A549 (cell line): ENCODE data around the gene HCN2. TPM values are rescaled to one million over a fixed set of nuclear protein-coding genes. Genes with fewer than 3 reads are reported as not detected.

Source experiments
- ATAC-seq, 2 experiments: fragments of 200-7000 bp in 1 of 2; fragments of >200 bp in 1 of 2; cut with Nextera tagmentation in 1 of 2; cut with Tn5 transposase in 1 of 2; 3 replicates each; pipeline versions ENCODE4 v1.8.0 to v1.9.1; 2018 to 2020; ENCODE audit warnings: mild to moderate bottlenecking in 1 of 2, moderate library complexity in 1 of 2
- CTCF ChIA-PET: fragments of 300-600 bp; sonication (Branson Sonifier 250); formaldehyde crosslinking; extraction: SDS; loops from one replicate; lab custom pipeline; 2021; ENCODE audit warnings: antibody characterized with exemption, inconsistent platforms; lab: Yijun Ruan, JAX
- POLR2A ChIA-PET: fragments of 350-600 bp; formaldehyde crosslinking; extraction: SDS; loops from one replicate; lab custom pipeline; 2021; ENCODE audit warnings: antibody characterized with exemption, inconsistent platforms; lab: Yijun Ruan, JAX
- DNase-seq, 2 experiments: peaks; one replicate each; pipeline versions ENCODE4 v3.0.0 to v3.0.0-alpha.2; 2011 to 2016; ENCODE audit warnings: low read depth in 1 of 2, low spot score in 1 of 2
- FAIRE-seq: peaks from 2 replicates; lab custom pipeline; 2011; peaks lifted over from hg19 to GRCh38; lab: Jason Lieb, UNC
- H3K27ac ChIP-seq, 2 experiments: fragments of >200 bp; sonication (Bioruptor Twin); formaldehyde crosslinking; 3 replicates each; pipeline ENCODE4 v1.5.1; 2016 to 2017
- H3K4me1 ChIP-seq: fragments of >200 bp; sonication (Bioruptor Twin); formaldehyde crosslinking; 3 replicates; pipeline ENCODE4 v1.6.1; 2016
- H3K4me2 ChIP-seq: fragments of >200 bp; sonication (Bioruptor Twin); formaldehyde crosslinking; 3 replicates; pipeline ENCODE4 v1.6.1; 2016
- H3K4me3 ChIP-seq: fragments of >200 bp; sonication (Bioruptor Twin); formaldehyde crosslinking; 3 replicates; pipeline ENCODE4 v1.5.1; 2016
- H3K9me3 ChIP-seq: fragments of >200 bp; sonication (Bioruptor Twin); formaldehyde crosslinking; 3 replicates; pipeline ENCODE4 v1.6.1; 2016
- BCL3 ChIP-seq: fragments of >200 bp; sonication (Bioruptor Twin); formaldehyde crosslinking; IDR thresholded peaks from 3 replicates; pipeline ENCODE4 v1.6.1; 2016
- BHLHE40 ChIP-seq: IDR thresholded peaks from 2 replicates; pipeline ENCODE4 v1.6.1; 2012; ENCODE audit warnings: low read depth, low read length, inconsistent platforms
- CBX2 ChIP-seq: fragments of 200-600 bp; sonication (generic); IDR thresholded peaks from 2 replicates; pipeline ENCODE4 v1.6.1; 2016; ENCODE audit warnings: low read depth, mild to moderate bottlenecking, borderline replicate concordance
- CBX8 ChIP-seq: fragments of 200-600 bp; sonication (generic); IDR thresholded peaks from 2 replicates; pipeline ENCODE4 v1.6.1; 2016
- EHF ChIP-seq: fragments of 250-450 bp; sonication (Bioruptor Pico); IDR thresholded peaks from 2 replicates; pipeline ENCODE4 v1.5.0; 2020; ENCODE audit warnings: mild to moderate bottlenecking
- FOSL2 ChIP-seq, 2 experiments: fragments of 450-650 bp in 1 of 2; fragments of >200 bp in 1 of 2; sonication (Bioruptor Twin) in 1 of 2; formaldehyde crosslinking; IDR thresholded peaks; 2 replicates each; pipeline versions ENCODE4 v1.5.0 to v1.6.1; 2016 to 2020; ENCODE audit warnings: mild to moderate bottlenecking in 1 of 2, moderate library complexity in 1 of 2
- GATA3 ChIP-seq: IDR thresholded peaks from 2 replicates; pipeline ENCODE4 v1.6.1; 2012; ENCODE audit warnings: borderline replicate concordance
- HDAC2 ChIP-seq: fragments of 200-600 bp; sonication (generic); IDR thresholded peaks from 2 replicates; pipeline ENCODE4 v1.6.1; 2016
- HES2 ChIP-seq: fragments of >200 bp; sonication (Bioruptor Twin); formaldehyde crosslinking; IDR thresholded peaks from 2 replicates; pipeline ENCODE4 v1.6.1; 2016
- HOXA7 ChIP-seq: fragments of 250-450 bp; sonication (Bioruptor Pico); IDR thresholded peaks from 2 replicates; pipeline ENCODE4 v1.5.0; 2020; ENCODE audit warnings: mild to moderate bottlenecking, moderate library complexity
- HOXB13 ChIP-seq: fragments of 250-450 bp; sonication (Bioruptor Pico); IDR thresholded peaks from 2 replicates; pipeline ENCODE4 v1.5.0; 2020; ENCODE audit warnings: low read depth, mild to moderate bottlenecking, moderate library complexity
- JUNB ChIP-seq: fragments of >200 bp; sonication (Bioruptor Twin); formaldehyde crosslinking; IDR thresholded peaks from 2 replicates; pipeline ENCODE4 v1.6.1; 2016
- MAFK ChIP-seq: fragments of 450-650 bp; IDR thresholded peaks from 2 replicates; pipeline ENCODE4 v1.6.1; 2014; ENCODE audit not compliant: partially characterized antibody
- MAX ChIP-seq: IDR thresholded peaks from 2 replicates; pipeline ENCODE4 v1.6.1; 2012
- MAZ ChIP-seq: fragments of 150-350 bp; IDR thresholded peaks from 2 replicates; pipeline ENCODE4 v1.6.1; 2014; ENCODE audit warnings: antibody characterized with exemption, low read depth, low read length, borderline replicate concordance
- MYC ChIP-seq: IDR thresholded peaks from 2 replicates; pipeline ENCODE4 v1.6.1; 2012; ENCODE audit warnings: mild to moderate bottlenecking, inconsistent platforms, low read length, improper control_type of control experiment, borderline replicate concordance
- NR3C1 ChIP-seq: fragments of >200 bp; sonication (Bioruptor Twin); formaldehyde crosslinking; IDR thresholded peaks from 3 replicates; pipeline ENCODE4 v1.6.1; 2017
- PHF8 ChIP-seq: fragments of 200-600 bp; sonication (generic); IDR thresholded peaks from 2 replicates; pipeline ENCODE4 v1.6.1; 2016; ENCODE audit warnings: low read depth, mild to moderate bottlenecking, antibody characterized with exemption, moderate library complexity, borderline replicate concordance
- RARB ChIP-seq: fragments of 250-450 bp; sonication (Bioruptor Pico); IDR thresholded peaks from 2 replicates; pipeline ENCODE4 v1.8.0; 2021; ENCODE audit warnings: mild to moderate bottlenecking, moderate library complexity
- RFX5 ChIP-seq: fragments of 450-650 bp; IDR thresholded peaks from 2 replicates; pipeline ENCODE4 v1.7.1; 2014; ENCODE audit warnings: antibody characterized with exemption, mild to moderate bottlenecking, moderate library complexity
- RNF2 ChIP-seq: fragments of 200-600 bp; sonication (generic); IDR thresholded peaks from 2 replicates; pipeline ENCODE4 v1.6.1; 2016; ENCODE audit warnings: low read depth, mild to moderate bottlenecking, antibody characterized with exemption, moderate library complexity, borderline replicate concordance
- SMC3 ChIP-seq: fragments of >200 bp; sonication (Bioruptor Twin); formaldehyde crosslinking; IDR thresholded peaks from 3 replicates; pipeline ENCODE4 v1.6.1; 2018; ENCODE audit warnings: inconsistent platforms
- TFCP2L1 ChIP-seq: fragments of 250-450 bp; sonication (Bioruptor Pico); IDR thresholded peaks from 2 replicates; pipeline ENCODE4 v1.5.0; 2021; ENCODE audit warnings: mild to moderate bottlenecking
- TP53 ChIP-seq: fragments of 250-450 bp; sonication (Bioruptor Pico); IDR thresholded peaks from 2 replicates; pipeline ENCODE4 v1.5.0; 2021; ENCODE audit warnings: mild to moderate bottlenecking, moderate library complexity
- ZC3H11A ChIP-seq: fragments of 450-650 bp; IDR thresholded peaks from 2 replicates; pipeline ENCODE4 v1.6.1; 2014; ENCODE audit warnings: antibody characterized with exemption, mild to moderate bottlenecking
- ZFP36 ChIP-seq: fragments of 450-650 bp; IDR thresholded peaks from 2 replicates; pipeline ENCODE4 v1.6.1; 2014; ENCODE audit warnings: borderline replicate concordance; ENCODE audit not compliant: partially characterized antibody
- ZNF302 ChIP-seq: fragments of 250-450 bp; sonication (Bioruptor Pico); IDR thresholded peaks from 2 replicates; pipeline ENCODE4 v1.9.0; 2021; ENCODE audit warnings: inconsistent platforms, mild to moderate bottlenecking, moderate library complexity
- ZSCAN20 ChIP-seq: fragments of 250-450 bp; sonication (Bioruptor Pico); IDR thresholded peaks from 2 replicates; pipeline ENCODE4 v1.8.0; 2022; ENCODE audit warnings: mild to moderate bottlenecking, moderate library complexity
- WGBS: methylation state at CpG from one replicate; pipeline ENCODE4 v1.1.6; 2017; ENCODE audit errors: missing lambda C conversion rate; 5-methylcytosine and 5-hydroxymethylcytosine counted together
- polyA plus RNA-seq, 4 experiments: library from polyadenylated mRNA; depleted of rRNA in 3 of 4; stranded (reverse); fragments of >200 nt; fragmentation: RNase III in 1 of 4; extraction: RNeasy Plus Mini Kit Qiagen cat#74134 plus additional on column Dnase treatment in 1 of 4; gene quantifications; 2 replicates in 3 of 4; 3 replicates in 1 of 4; pipeline ENCODE4 v1.2.3, GENCODE V29; 2011 to 2017
- TF ChIP-seq, protein P1 (sequence below): IDR thresholded peaks from 2 replicates; pipeline ENCODE4 v1.6.1; 2012; ENCODE audit warnings: low read depth, borderline replicate concordance
- TF ChIP-seq, protein P2 (sequence below): fragments of 450-650 bp; IDR thresholded peaks from 2 replicates; pipeline ENCODE4 v1.6.1; 2014; ENCODE audit warnings: antibody characterized with exemption
- TF ChIP-seq, protein P3 (sequence below): fragments of >200 bp; sonication (Bioruptor Twin); formaldehyde crosslinking; IDR thresholded peaks from 3 replicates; pipeline ENCODE4 v1.5.1; 2016

The HCN2 gene
- polyA plus RNA-seq, 2 of the 4 experiments (the other 2 are of a cell fraction), result 2.7 to 23.2 TPM

GRCh38 chr19:644363-644762, 54.7 kb downstream of the HCN2 start:
- H3K4me3 ChIP-seq, result no peak overlapping the region
- 82% methylated on average over 18 of the region's 28 CpGs for WGBS
- H3K27ac ChIP-seq, result no peak overlapping the region
- H3K4me1 ChIP-seq, result no peaks in the 10 kb centered on the region
- no peaks in the 10 kb centered on the region for H3K9me3 ChIP-seq
- ChIA-PET CTCF (interaction anchor here (2.0 kb wide), 1 partner anchor 60 kb away, joined by 6 read pairs; no protein-coding TSS in a partner anchor), POLR2A (no interaction called here)
- H3K4me2 ChIP-seq, result no peak overlapping the region
- FAIRE-seq (no peak), ATAC-seq (no peak), DNase-seq (no peak)
- TF ChIP-seq TP53 (no peak), HES2 (no peak), NR3C1 (no peak), HOXB13 (CRISPR knock-in tag) (no peak), ZFP36 (no peak), ZC3H11A (no peak), MYC (no peak), EHF (CRISPR knock-in tag) (no peak), JUNB (no peak), BCL3 (no peak), RARB (CRISPR knock-in tag) (no peak), CBX8 (no peak), RFX5 (no peak), MAX (no peak), SMC3 (no peak)
- TF ChIP-seq, protein P1, sequence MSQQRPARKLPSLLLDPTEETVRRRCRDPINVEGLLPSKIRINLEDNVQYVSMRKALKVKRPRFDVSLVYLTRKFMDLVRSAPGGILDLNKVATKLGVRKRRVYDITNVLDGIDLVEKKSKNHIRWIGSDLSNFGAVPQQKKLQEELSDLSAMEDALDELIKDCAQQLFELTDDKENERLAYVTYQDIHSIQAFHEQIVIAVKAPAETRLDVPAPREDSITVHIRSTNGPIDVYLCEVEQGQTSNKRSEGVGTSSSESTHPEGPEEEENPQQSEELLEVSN, result no peak
- TF ChIP-seq, protein P2, sequence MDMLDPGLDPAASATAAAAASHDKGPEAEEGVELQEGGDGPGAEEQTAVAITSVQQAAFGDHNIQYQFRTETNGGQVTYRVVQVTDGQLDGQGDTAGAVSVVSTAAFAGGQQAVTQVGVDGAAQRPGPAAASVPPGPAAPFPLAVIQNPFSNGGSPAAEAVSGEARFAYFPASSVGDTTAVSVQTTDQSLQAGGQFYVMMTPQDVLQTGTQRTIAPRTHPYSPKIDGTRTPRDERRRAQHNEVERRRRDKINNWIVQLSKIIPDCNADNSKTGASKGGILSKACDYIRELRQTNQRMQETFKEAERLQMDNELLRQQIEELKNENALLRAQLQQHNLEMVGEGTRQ, result no peak

GRCh38 chr19:644789-645188, 55.1 kb downstream of the HCN2 start:
- H3K4me3 ChIP-seq, result no peak overlapping the region
- no peaks in the 10 kb centered on the region for H3K9me3 ChIP-seq
- TF ChIP-seq, protein P3, sequence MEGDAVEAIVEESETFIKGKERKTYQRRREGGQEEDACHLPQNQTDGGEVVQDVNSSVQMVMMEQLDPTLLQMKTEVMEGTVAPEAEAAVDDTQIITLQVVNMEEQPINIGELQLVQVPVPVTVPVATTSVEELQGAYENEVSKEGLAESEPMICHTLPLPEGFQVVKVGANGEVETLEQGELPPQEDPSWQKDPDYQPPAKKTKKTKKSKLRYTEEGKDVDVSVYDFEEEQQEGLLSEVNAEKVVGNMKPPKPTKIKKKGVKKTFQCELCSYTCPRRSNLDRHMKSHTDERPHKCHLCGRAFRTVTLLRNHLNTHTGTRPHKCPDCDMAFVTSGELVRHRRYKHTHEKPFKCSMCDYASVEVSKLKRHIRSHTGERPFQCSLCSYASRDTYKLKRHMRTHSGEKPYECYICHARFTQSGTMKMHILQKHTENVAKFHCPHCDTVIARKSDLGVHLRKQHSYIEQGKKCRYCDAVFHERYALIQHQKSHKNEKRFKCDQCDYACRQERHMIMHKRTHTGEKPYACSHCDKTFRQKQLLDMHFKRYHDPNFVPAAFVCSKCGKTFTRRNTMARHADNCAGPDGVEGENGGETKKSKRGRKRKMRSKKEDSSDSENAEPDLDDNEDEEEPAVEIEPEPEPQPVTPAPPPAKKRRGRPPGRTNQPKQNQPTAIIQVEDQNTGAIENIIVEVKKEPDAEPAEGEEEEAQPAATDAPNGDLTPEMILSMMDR, result no peak
- TF ChIP-seq TFCP2L1 (CRISPR knock-in tag), result no peak
- no peak for TF ChIP-seq MAZ
- TF ChIP-seq ZFP36, result no peak
- no peak for TF ChIP-seq HOXA7 (CRISPR knock-in tag)
- no peak for TF ChIP-seq RNF2
- TF ChIP-seq ZNF302 (CRISPR knock-in tag), result no peak
- no peak for TF ChIP-seq MAFK
- TF ChIP-seq CBX2, result no peak
- no peak for TF ChIP-seq PHF8
- no peak for TF ChIP-seq HDAC2
- no peak for TF ChIP-seq JUNB
- TF ChIP-seq GATA3, result no peak
- no peak for TF ChIP-seq TP53
- no peak for TF ChIP-seq NR3C1
- no peak for TF ChIP-seq FOSL2 (IDR thresholded peaks at IDR 0.05)
- no peak for TF ChIP-seq FOSL2 (CRISPR knock-in tag; IDR thresholded peaks at IDR 0.05)
- TF ChIP-seq MYC, result no peak
- no peak for TF ChIP-seq ZSCAN20 (CRISPR knock-in tag)
- TF ChIP-seq BHLHE40, result no peak
- H3K4me1 ChIP-seq, result no peaks in the 10 kb centered on the region
- DNase-seq (no peak), ATAC-seq (no peak), FAIRE-seq (no peak)
- no peak overlapping the region for H3K27ac ChIP-seq
- CTCF ChIA-PET, result interaction anchor here (2.0 kb wide), 1 partner anchor 61 kb away, joined by 6 read pairs; no protein-coding TSS in a partner anchor
- WGBS, result 100% methylated on average over 1 of the region's 14 CpGs
- H3K4me2 ChIP-seq, result no peak overlapping the region
- POLR2A ChIA-PET, result no interaction called here
